Stimulated activated CD4-positive, alpha-beta T cell treated with anti-CD3 and anti-CD28 coated beads, Interleukin-12 subunit alpha, Interleukin-12 subunit beta, amount 100 ng/mL, for 48 hours (primary cell): ENCODE results near the gene PCDHGC5.

ENCODE experiments used
- DNase-seq, 3 donors: peaks; one replicate each; pipeline ENCODE4 v3.0.0-alpha.2; 2020; ENCODE audit warnings: low read depth in 2 of 3, low spot score in 1 of 3

The PCDHGC5 gene

GRCh38 chr5:141512390-141512910 is 23.6 kb downstream of the PCDHGC5 start:
- DNase-seq, result peak; percentile 78 to 90 (median 81)

- DNase-seq, result peak in 1 of 3 donors; percentile 27
Observed at GRCh38 chr5:141512911-141513626, 24.2 kb downstream of the PCDHGC5 start.

- DNase-seq, result peak; percentile 44 to 64 (median 48)
Observed at GRCh38 chr5:141513627-141514329, 24.9 kb downstream of the PCDHGC5 start.

- no peak for DNase-seq
Observed at GRCh38 chr5:141514330-141515133, 25.7 kb downstream of the PCDHGC5 start.

- DNase-seq, result no peak
Observed at GRCh38 chr5:141515141-141515540, 26.3 kb downstream of the PCDHGC5 start.

- no peak for DNase-seq
Observed at GRCh38 chr5:141515946-141516671, 27.2 kb downstream of the PCDHGC5 start.

GRCh38 chr5:141516672-141517025 is 27.8 kb downstream of the PCDHGC5 start:
- DNase-seq, result no peak

- no peak for DNase-seq
Observed at GRCh38 chr5:141517312-141517711, 28.4 kb downstream of the PCDHGC5 start.

- DNase-seq, result no peak
Observed at GRCh38 chr5:141517880-141518617, 29.2 kb downstream of the PCDHGC5 start.

GRCh38 chr5:141518618-141519015 is 29.7 kb downstream of the PCDHGC5 start:
- no peak for DNase-seq

GRCh38 chr5:141519605-141520565 is 31.0 kb downstream of the PCDHGC5 start:
- no peak for DNase-seq

GRCh38 chr5:141521244-141521781 is 32.4 kb downstream of the PCDHGC5 start:
- no peak for DNase-seq

- DNase-seq, result no peak
Observed at GRCh38 chr5:141522301-141522700, 33.4 kb downstream of the PCDHGC5 start.

GRCh38 chr5:141523991-141524390 is 35.1 kb downstream of the PCDHGC5 start:
- DNase-seq, result no peak

- DNase-seq, result peak in 1 of 3 donors; percentile 38
Observed at GRCh38 chr5:141524604-141525597, 36.0 kb downstream of the PCDHGC5 start.

GRCh38 chr5:141525653-141526052 is 36.8 kb downstream of the PCDHGC5 start:
- no peak for DNase-seq

- no peak for DNase-seq
Observed at GRCh38 chr5:141527426-141527825, 38.5 kb downstream of the PCDHGC5 start.
